Measurements from ENCODE around the gene COL24A1. TPM values are rescaled to one million over a fixed set of nuclear protein-coding genes. Genes with fewer than 3 reads are reported as not detected.

The COL24A1 gene
- total and polyA plus RNA-seq, 2 of the 8 experiments (the other 6 are each of a cell fraction or from before 2014, with no cell fraction given), result 0.23 to 1.1 TPM

DNA sequence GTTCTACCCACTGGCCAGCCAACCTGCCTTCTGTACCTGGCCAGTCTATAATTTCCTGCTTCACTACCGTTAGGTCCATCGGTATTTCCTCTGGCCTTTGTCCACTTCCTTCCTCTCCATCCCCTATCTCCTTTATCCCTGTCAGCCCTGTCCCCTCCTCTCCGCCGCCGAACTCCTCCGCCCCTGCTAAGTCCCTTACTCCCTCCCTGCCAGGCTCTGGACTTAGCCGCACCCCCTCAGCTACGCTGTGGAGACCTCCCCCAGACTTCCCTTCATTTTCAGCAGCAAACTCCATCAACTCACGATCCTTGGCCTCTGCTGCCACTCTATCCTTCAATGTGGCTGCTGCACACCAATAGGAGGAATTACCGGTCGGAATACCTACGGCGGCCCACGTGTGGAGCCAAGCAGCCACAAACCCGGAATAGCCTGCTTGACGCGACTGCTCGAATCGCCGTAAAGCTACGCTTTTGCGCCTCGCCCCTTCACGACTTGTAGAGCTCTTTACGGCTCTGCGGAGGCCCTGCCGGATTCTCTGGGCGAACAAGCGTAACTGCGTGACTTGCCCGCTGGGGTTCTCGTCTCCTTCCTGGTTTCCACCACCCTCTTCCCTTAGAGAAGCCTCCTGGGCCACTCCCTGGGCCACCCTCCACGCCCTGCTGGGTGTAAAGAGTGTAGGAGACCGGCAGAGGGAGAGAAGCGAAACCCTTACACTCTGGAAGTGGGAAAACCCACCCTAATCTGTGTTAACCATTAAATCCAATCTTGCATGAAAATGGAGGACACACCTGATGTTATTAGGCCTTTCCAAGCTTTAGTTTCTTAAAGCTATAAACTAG is 448.4 kb downstream of the COL24A1 start, which contains the start of gene ZNHIT6 (continued):
- TF ChIP-seq RNF2 (IDR thresholded peaks at IDR 0.05; ENCODE audit: borderline replicate concordance, low read depth, low read length, missing control alignments, poor library complexity, severe bottlenecking) (no peak), PHF8 (conservative IDR thresholded peaks at IDR 0.05; ENCODE audit: low read depth, low read length) (peak; percentile 63), RBBP5 (IDR thresholded peaks at IDR 0.05; ENCODE audit: borderline replicate concordance, low read depth, low read length) (0 out of 2 replicates have a peak, but pooled peaks have one; percentile 42), TBP (IDR thresholded peaks at IDR 0.05; ENCODE audit: low read depth, low read length) (peak; percentile 72; the same call in 1 of the 2 replicates), SIN3A (conservative IDR thresholded peaks at IDR 0.05 in 1 of 2, IDR thresholded peaks at IDR 0.05 in 1 of 2; ENCODE audit: low read depth in 1 of 2, low read length in 2 of 2) (peak in 1 of 2 experiments; percentile 90; a peak in 2 of 4 replicates), HDAC2 (IDR thresholded peaks at IDR 0.05; ENCODE audit: borderline replicate concordance in 1 of 2, low read depth in 2 of 2, low read length in 2 of 2) (no peak; a peak in 1 of 4 replicates), TAF1 (IDR thresholded peaks at IDR 0.05; ENCODE audit: low read depth, low read length) (peak; percentile 84), POLR2AphosphoS5 (IDR thresholded peaks at IDR 0.05; ENCODE audit: low read depth, low read length) (peak; percentile 65; the same call in 1 of the 2 replicates), CHD1 (IDR thresholded peaks at IDR 0.05; ENCODE audit: low read depth, low read length) (no peak), TEAD4 (IDR thresholded peaks at IDR 0.05; ENCODE audit: low read depth, low read length) (peak; percentile 37; the same call in 1 of the 2 replicates), CTBP2 (IDR thresholded peaks at IDR 0.05; ENCODE audit: borderline replicate concordance, insufficient read depth, insufficient read length, low read length) (peak; percentile 72)
- TF ChIP-seq, protein P1, sequence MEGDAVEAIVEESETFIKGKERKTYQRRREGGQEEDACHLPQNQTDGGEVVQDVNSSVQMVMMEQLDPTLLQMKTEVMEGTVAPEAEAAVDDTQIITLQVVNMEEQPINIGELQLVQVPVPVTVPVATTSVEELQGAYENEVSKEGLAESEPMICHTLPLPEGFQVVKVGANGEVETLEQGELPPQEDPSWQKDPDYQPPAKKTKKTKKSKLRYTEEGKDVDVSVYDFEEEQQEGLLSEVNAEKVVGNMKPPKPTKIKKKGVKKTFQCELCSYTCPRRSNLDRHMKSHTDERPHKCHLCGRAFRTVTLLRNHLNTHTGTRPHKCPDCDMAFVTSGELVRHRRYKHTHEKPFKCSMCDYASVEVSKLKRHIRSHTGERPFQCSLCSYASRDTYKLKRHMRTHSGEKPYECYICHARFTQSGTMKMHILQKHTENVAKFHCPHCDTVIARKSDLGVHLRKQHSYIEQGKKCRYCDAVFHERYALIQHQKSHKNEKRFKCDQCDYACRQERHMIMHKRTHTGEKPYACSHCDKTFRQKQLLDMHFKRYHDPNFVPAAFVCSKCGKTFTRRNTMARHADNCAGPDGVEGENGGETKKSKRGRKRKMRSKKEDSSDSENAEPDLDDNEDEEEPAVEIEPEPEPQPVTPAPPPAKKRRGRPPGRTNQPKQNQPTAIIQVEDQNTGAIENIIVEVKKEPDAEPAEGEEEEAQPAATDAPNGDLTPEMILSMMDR (IDR thresholded peaks at IDR 0.05; ENCODE audit: control extremely low read depth in 1 of 3, insufficient read depth in 1 of 3, low read depth in 1 of 3, low read length in 3 of 3), result peak in 2 of 3 experiments; percentile 39 to 47; a peak in 3 of 4 replicates
- TF ChIP-seq, protein P2, sequence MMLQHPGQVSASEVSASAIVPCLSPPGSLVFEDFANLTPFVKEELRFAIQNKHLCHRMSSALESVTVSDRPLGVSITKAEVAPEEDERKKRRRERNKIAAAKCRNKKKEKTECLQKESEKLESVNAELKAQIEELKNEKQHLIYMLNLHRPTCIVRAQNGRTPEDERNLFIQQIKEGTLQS (IDR thresholded peaks at IDR 0.05; ENCODE audit: insufficient read depth, low read depth, low read length), result peak; percentile 93
- TF ChIP-seq, protein P3, sequence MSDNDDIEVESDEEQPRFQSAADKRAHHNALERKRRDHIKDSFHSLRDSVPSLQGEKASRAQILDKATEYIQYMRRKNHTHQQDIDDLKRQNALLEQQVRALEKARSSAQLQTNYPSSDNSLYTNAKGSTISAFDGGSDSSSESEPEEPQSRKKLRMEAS (IDR thresholded peaks at IDR 0.05), result peak; percentile 95
- TF ChIP-seq, protein P4, sequence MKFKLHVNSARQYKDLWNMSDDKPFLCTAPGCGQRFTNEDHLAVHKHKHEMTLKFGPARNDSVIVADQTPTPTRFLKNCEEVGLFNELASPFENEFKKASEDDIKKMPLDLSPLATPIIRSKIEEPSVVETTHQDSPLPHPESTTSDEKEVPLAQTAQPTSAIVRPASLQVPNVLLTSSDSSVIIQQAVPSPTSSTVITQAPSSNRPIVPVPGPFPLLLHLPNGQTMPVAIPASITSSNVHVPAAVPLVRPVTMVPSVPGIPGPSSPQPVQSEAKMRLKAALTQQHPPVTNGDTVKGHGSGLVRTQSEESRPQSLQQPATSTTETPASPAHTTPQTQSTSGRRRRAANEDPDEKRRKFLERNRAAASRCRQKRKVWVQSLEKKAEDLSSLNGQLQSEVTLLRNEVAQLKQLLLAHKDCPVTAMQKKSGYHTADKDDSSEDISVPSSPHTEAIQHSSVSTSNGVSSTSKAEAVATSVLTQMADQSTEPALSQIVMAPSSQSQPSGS (IDR thresholded peaks at IDR 0.05; ENCODE audit: low read length), result no peak

Measured in H1 (cell line).